GM12872 (cell line): ENCODE data around the gene INO80C.

Experiments used
- CTCF ChIP-seq: IDR thresholded peaks from 3 replicates; pipeline ENCODE4 v1.5.1; 2011; ENCODE audit warnings: low read depth, mild to moderate bottlenecking, low read length, moderate library complexity; ENCODE audit not compliant: insufficient read depth

Gene INO80C

GRCh38 chr18:35463050-35463449 is 34.7 kb downstream of the INO80C start:
- no peak for TF ChIP-seq CTCF

GRCh38 chr18:35460736-35461161 is 37.0 kb downstream of the INO80C start:
- no peak for TF ChIP-seq CTCF

GRCh38 chr18:35459997-35460396 is 37.8 kb downstream of the INO80C start:
- TF ChIP-seq CTCF, result no peak

GRCh38 chr18:35458677-35459441 is 38.9 kb downstream of the INO80C start:
- TF ChIP-seq CTCF, result no peak

GRCh38 chr18:35458271-35458670 is 39.5 kb downstream of the INO80C start:
- no peak for TF ChIP-seq CTCF

GRCh38 chr18:35457140-35457704 is 40.5 kb downstream of the INO80C start:
- TF ChIP-seq CTCF, result no peak

- no peak for TF ChIP-seq CTCF
Observed at GRCh38 chr18:35455926-35456763, 41.6 kb downstream of the INO80C start.
